ENCODE data around the gene MACROD2.

MACROD2 gene

GRCh38 chr20:14234666-14235295, 239.5 kb downstream of the MACROD2 start:
- no peaks in the 10 kb centered on the region for H3K36me3 ChIP-seq (ENCODE audit: low read length)
- no peaks in the 10 kb centered on the region for H3F3A ChIP-seq (ENCODE audit: insufficient read depth)
- H3K9ac ChIP-seq (ENCODE audit: low read length) = no peak overlapping the region
- H3K4me2 ChIP-seq (ENCODE audit: low read depth, low read length, poor library complexity, severe bottlenecking) = no peak overlapping the region
- TF ChIP-seq CTCF (IDR thresholded peaks at IDR 0.05; ENCODE audit: insufficient read depth, low read length, poor library complexity, severe bottlenecking) (no peak), EZH2phosphoT487 (conservative IDR thresholded peaks at IDR 0.05; ENCODE audit: low read length) (no peak)
- H3K9me2 ChIP-seq (replicated peaks; ENCODE audit: insufficient read depth, low read length) = no peaks in the 10 kb centered on the region
- no peak overlapping the region for H2AFZ ChIP-seq (ENCODE audit: low read depth, low read length, severe bottlenecking)
- no peaks in the 10 kb centered on the region for H3K79me2 ChIP-seq (ENCODE audit: insufficient read depth, low read length)
- H3K4me3 ChIP-seq (ENCODE audit: insufficient read depth, low read length, poor library complexity, severe bottlenecking) = no peak overlapping the region
- no peaks in the 10 kb centered on the region for H3K27me3 ChIP-seq (ENCODE audit: low read length)
- H4K20me1 ChIP-seq (ENCODE audit: low read depth, low read length) = no peaks in the 10 kb centered on the region
- H3K27ac ChIP-seq (ENCODE audit: low read depth, low read length) = no peak overlapping the region
- H3K9me3 ChIP-seq (ENCODE audit: insufficient read depth, low read length) = no peaks in the 10 kb centered on the region

- Histone ChIP-seq H3K36me3 (ENCODE audit: low read length) (no peaks in the 10 kb centered on the region), H3K9ac (ENCODE audit: low read length) (no peak overlapping the region), H4K20me1 (ENCODE audit: low read depth, low read length) (no peaks in the 10 kb centered on the region), H3K9me2 (replicated peaks; ENCODE audit: insufficient read depth, low read length) (no peaks in the 10 kb centered on the region), H3K79me2 (ENCODE audit: insufficient read depth, low read length) (no peaks in the 10 kb centered on the region), H3F3A (ENCODE audit: insufficient read depth) (no peaks in the 10 kb centered on the region), H3K4me2 (ENCODE audit: low read depth, low read length, poor library complexity, severe bottlenecking) (no peak overlapping the region), H2AFZ (ENCODE audit: low read depth, low read length, severe bottlenecking) (no peak overlapping the region), H3K27ac (ENCODE audit: low read depth, low read length) (no peak overlapping the region), H3K27me3 (ENCODE audit: low read length) (no peaks in the 10 kb centered on the region), H3K9me3 (ENCODE audit: insufficient read depth, low read length) (no peaks in the 10 kb centered on the region), H3K4me3 (ENCODE audit: insufficient read depth, low read length, poor library complexity, severe bottlenecking) (no peak overlapping the region)
- no peak for TF ChIP-seq EZH2phosphoT487 (conservative IDR thresholded peaks at IDR 0.05; ENCODE audit: low read length)
- TF ChIP-seq CTCF (IDR thresholded peaks at IDR 0.05; ENCODE audit: insufficient read depth, low read length, poor library complexity, severe bottlenecking) = no peak
Observed at GRCh38 chr20:14235355-14235754, 240.0 kb downstream of the MACROD2 start.

- no peaks in the 10 kb centered on the region for H4K20me1 ChIP-seq (ENCODE audit: low read depth, low read length)
Observed at GRCh38 chr20:14245368-14245970, 250.2 kb downstream of the MACROD2 start.

More at GRCh38 chr20:14245368-14245970, 250.2 kb downstream of the MACROD2 start:
- Histone ChIP-seq H3K9ac (ENCODE audit: low read length) (no peak overlapping the region), H3K4me2 (ENCODE audit: low read depth, low read length, poor library complexity, severe bottlenecking) (no peak overlapping the region), H3K27ac (ENCODE audit: low read depth, low read length) (no peak overlapping the region), H3K79me2 (ENCODE audit: insufficient read depth, low read length) (no peaks in the 10 kb centered on the region), H3K36me3 (ENCODE audit: low read length) (no peaks in the 10 kb centered on the region), H3K9me2 (replicated peaks; ENCODE audit: insufficient read depth, low read length) (no peaks in the 10 kb centered on the region), H3K4me3 (ENCODE audit: insufficient read depth, low read length, poor library complexity, severe bottlenecking) (no peak overlapping the region), H3F3A (ENCODE audit: insufficient read depth) (no peaks in the 10 kb centered on the region), H3K9me3 (ENCODE audit: insufficient read depth, low read length) (no peaks in the 10 kb centered on the region), H2AFZ (ENCODE audit: low read depth, low read length, severe bottlenecking) (no peak overlapping the region), H3K27me3 (ENCODE audit: low read length) (no peaks in the 10 kb centered on the region)
- TF ChIP-seq EZH2phosphoT487 (conservative IDR thresholded peaks at IDR 0.05; ENCODE audit: low read length) (no peak), CTCF (IDR thresholded peaks at IDR 0.05; ENCODE audit: insufficient read depth, low read length, poor library complexity, severe bottlenecking) (no peak)
